ENCODE measurements around the gene NECTIN4. TPM values are rescaled to one million over a fixed set of nuclear protein-coding genes. Genes with fewer than 3 reads are reported as not detected.

Gene NECTIN4
- total RNA-seq, result not detected

GRCh38 chr1:161089251-161089924, at the start of gene NECTIN4:
NECTIN4 (minus strand) TSS chr1:161089558; CDS start chr1:161089296, 262 bp downstream.
- no peak for DNase-seq
- peaks cover 23% of the 10 kb centered on the region for H3K4me1 Mint-ChIP-seq
- no peak within 1 kb of the TSS for H3K27ac Mint-ChIP-seq
- H3K4me3 Mint-ChIP-seq, result no peak within 1 kb of the TSS
- ChIA-PET POLR2A (interaction anchor here (1.3 to 3.3 kb wide), 2 partner anchors 21 to 44 kb away, joined by 5 to 20 read pairs; partner anchors contain the start of genes ARHGAP30 and USF1), CTCF (interaction anchor here (1.9 kb wide), 1 partner anchor 8 kb away, joined by 6 read pairs; the partner anchor contains the start of gene KLHDC9)
- H3K27me3 Mint-ChIP-seq, result peaks cover 2% of the 10 kb centered on the region
- no peaks in the 10 kb centered on the region for H3K36me3 Mint-ChIP-seq (ENCODE audit: low read depth)
- no peaks in the 10 kb centered on the region for H3K9me3 Mint-ChIP-seq

DNA sequence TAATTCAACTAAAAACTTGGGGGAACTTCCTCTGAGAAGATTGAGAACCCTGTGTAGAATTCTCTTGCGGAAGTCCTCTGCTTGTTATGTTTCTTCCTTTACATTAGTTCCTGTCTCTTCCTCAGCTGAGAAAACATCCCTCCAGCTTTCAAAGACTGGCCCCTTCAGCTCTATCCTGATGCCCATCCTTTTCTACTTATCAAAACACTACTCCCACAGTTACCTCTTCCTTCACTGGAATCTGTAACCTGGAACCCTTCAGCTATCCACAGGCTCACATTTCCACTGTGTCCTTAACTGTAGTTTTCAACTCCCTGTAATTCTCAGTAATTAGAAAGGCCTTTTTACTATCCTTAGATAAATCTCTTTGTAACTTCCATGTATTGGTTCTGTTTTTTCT, 49.1 kb upstream of the NECTIN4 start:
- H3K4me1 Mint-ChIP-seq, result peaks cover 9% of the 10 kb centered on the region
- POLR2A ChIA-PET, result interaction anchor here (0.6 to 2.3 kb wide), 4 partner anchors 9 to 41 kb away, joined by 3 to 9 read pairs (median 4); partner anchors contain the start of genes NIT1, PFDN2 and UFC1
- DNase-seq, result no peak
- CTCF ChIA-PET, result interaction anchor here (0.6 to 1.6 kb wide), 13 partner anchors 9 to 463 kb away, joined by 3 to 7 read pairs (median 3); partner anchors contain the start of genes UFC1 and USF1
- H3K27ac Mint-ChIP-seq, result peak overlapping the region; percentile 21
- H3K9me3 Mint-ChIP-seq, result no peaks in the 10 kb centered on the region
- peaks cover 8% of the 10 kb centered on the region for H3K36me3 Mint-ChIP-seq (ENCODE audit: low read depth)
- H3K27me3 Mint-ChIP-seq, result no peaks in the 10 kb centered on the region
- no peak overlapping the region for H3K4me3 Mint-ChIP-seq

- CTCF ChIA-PET, result interaction anchor here (0.6 to 1.6 kb wide), 12 partner anchors 9 to 463 kb away, joined by 3 to 7 read pairs (median 3); partner anchors contain the start of genes UFC1 and USF1
- Mint-ChIP-seq H3K4me1 (peaks cover 9% of the 10 kb centered on the region), H3K9me3 (no peaks in the 10 kb centered on the region), H3K4me3 (no peak overlapping the region), H3K27me3 (no peaks in the 10 kb centered on the region), H3K27ac (no peak overlapping the region), H3K36me3 (ENCODE audit: low read depth) (peaks cover 8% of the 10 kb centered on the region)
- POLR2A ChIA-PET, result interaction anchor here (0.6 to 2.3 kb wide), 5 partner anchors 9 to 301 kb away, joined by 3 to 9 read pairs (median 4); partner anchors contain the start of genes NIT1, PFDN2 and UFC1
- no peak for DNase-seq
Measured at GRCh38 chr1:161137881-161138280, 48.5 kb upstream of the NECTIN4 start.

- ChIA-PET CTCF (interaction anchor here (1.0 to 3.5 kb wide), 12 partner anchors 15 to 406 kb away, joined by 3 to 21 read pairs (median 4); partner anchors contain the start of genes ARHGAP30, KLHDC9, NIT1 and PFDN2), POLR2A (interaction anchor here (0.6 to 4.8 kb wide), 23 partner anchors 9 to 451 kb away, joined by 3 to 45 read pairs (median 4); partner anchors contain the start of genes ARHGAP30, KLHDC9, LY9 and NDUFS2)
- no peak overlapping the region for H3K4me3 Mint-ChIP-seq
- no peaks in the 10 kb centered on the region for H3K9me3 Mint-ChIP-seq
- H3K36me3 Mint-ChIP-seq (ENCODE audit: low read depth), result peaks cover 32% of the 10 kb centered on the region
- H3K27ac Mint-ChIP-seq, result no peak overlapping the region
- H3K4me1 Mint-ChIP-seq, result peaks cover 39% of the 10 kb centered on the region
- no peak for DNase-seq
- no peaks in the 10 kb centered on the region for H3K27me3 Mint-ChIP-seq
Measured at GRCh38 chr1:161133220-161133740, 43.9 kb upstream of the NECTIN4 start.

DNA sequence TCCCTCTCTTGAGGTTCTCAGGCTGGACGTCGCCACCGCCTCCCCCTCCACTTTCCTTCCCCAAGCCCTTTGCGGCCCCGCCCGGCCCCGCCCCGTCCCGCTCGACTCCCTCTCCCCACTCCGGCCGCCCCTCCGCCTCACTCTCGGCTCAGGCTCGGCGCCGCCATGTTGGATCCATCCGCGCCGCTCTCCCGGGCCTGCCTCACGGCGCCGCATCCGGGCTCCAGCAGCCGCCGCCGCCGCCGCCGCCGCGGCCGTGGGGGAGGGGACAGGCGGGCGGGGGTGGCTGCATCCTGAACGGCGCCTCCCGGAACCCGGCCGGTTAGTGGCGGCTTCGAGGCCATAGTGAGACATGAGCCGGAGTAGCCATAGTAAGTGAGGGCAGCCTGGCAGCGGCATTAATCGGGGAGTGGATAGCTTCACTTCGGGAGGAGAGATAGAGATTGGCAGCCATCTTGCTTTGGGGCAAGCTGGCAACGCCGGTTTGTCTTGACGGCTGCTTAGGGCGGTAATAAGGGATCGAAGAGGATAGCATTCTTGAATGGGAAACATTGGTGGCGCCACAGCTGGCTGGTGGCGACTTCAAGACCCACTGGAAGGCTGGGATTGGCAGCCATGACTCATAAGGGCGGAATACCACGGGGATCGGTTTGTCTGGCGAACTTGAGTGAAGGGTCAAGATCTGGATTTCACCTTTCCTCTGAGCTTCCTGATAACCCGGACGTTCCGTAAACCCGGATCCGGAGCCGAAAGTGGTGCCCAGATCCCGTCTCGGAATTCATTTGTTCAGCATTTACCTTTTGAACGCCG, 43.3 kb upstream of the NECTIN4 start, which contains the start of gene DEDD:
Gene DEDD, minus strand, starts transcription at position 258 of the 810 bp plus-strand sequence. CDS start 8,205 bp downstream, outside the sequence.
- H3K27me3 Mint-ChIP-seq, result no peaks in the 10 kb centered on the region
- peaks cover 43% of the 10 kb centered on the region for H3K4me1 Mint-ChIP-seq
- CTCF ChIA-PET, result interaction anchor here (1.0 to 3.5 kb wide), 15 partner anchors 7 to 405 kb away, joined by 3 to 21 read pairs (median 4); partner anchors contain the start of genes ARHGAP30, KLHDC9, NIT1 and PFDN2
- no peaks in the 10 kb centered on the region for H3K9me3 Mint-ChIP-seq
- peaks cover 38% of the 10 kb centered on the region for H3K36me3 Mint-ChIP-seq (ENCODE audit: low read depth)
- no peak within 1 kb of the TSS for H3K4me3 Mint-ChIP-seq
- POLR2A ChIA-PET, result interaction anchor here (0.6 to 4.8 kb wide), 23 partner anchors 10 to 451 kb away, joined by 3 to 45 read pairs (median 4); partner anchors contain the start of genes ARHGAP30, KLHDC9, LY9 and NDUFS2
- peak; percentile 94 for DNase-seq
- no peak within 1 kb of the TSS for H3K27ac Mint-ChIP-seq

DNA sequence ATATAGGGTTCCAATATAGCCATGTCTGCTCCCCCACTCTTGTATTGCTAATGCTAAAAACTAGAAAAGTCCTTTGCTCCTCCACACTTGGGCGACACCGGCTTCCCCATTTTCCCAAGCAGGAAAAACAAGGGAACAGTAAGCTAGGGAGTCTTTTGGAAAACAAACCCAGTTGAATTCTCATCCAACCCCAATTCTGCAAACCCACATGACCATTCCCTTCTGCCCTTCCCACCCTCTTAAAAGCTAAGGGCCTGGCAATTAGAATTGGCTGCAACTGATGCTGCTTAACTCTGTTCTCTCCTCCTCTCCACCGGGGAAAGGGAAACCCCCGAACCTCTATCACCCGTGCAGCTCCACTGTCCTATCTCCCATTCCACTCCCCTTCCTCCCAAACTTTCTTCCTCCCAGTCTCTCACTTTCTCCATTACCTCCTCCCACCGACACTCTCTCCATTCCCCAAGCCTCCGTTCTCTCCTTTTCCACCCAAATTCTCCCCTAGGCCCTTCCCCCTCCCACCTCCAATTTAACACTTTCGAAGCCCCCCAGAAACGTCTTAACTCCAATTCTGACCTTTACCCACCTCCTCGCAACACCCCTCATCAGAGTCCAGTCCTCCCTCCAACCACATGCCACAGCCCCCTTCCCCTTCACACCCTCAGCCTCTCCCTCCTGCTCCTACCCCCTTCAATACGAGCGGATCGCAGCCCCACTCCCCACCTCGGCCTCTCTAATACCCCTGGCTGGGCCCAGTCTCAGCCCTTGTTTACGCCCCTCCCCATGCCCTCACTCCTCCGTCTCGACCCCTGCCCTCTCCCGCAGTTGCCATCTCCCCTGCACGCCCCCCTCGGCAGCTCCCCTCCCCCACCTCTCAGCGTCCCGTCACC, 42.4 kb upstream of the NECTIN4 start:
- no peak overlapping the region for H3K27ac Mint-ChIP-seq
- CTCF ChIA-PET, result interaction anchor here (0.8 to 3.5 kb wide), 15 partner anchors 8 to 250 kb away, joined by 3 to 21 read pairs (median 5); partner anchors contain the start of genes ARHGAP30, KLHDC9, NIT1 and PFDN2
- POLR2A ChIA-PET, result interaction anchor here (0.9 to 4.8 kb wide), 14 partner anchors 11 to 450 kb away, joined by 3 to 45 read pairs (median 4); partner anchors contain the start of genes ARHGAP30, TOMM40L, TSTD1 and UFC1
- no peaks in the 10 kb centered on the region for H3K27me3 Mint-ChIP-seq
- no peak for DNase-seq
- H3K4me1 Mint-ChIP-seq, result peaks cover 52% of the 10 kb centered on the region
- no peaks in the 10 kb centered on the region for H3K9me3 Mint-ChIP-seq
- H3K36me3 Mint-ChIP-seq (ENCODE audit: low read depth), result peaks cover 47% of the 10 kb centered on the region
- H3K4me3 Mint-ChIP-seq, result no peak overlapping the region

GRCh38 chr1:161130266-161130665, 40.9 kb upstream of the NECTIN4 start:
- Mint-ChIP-seq H3K9me3 (no peaks in the 10 kb centered on the region), H3K4me1 (peaks cover 56% of the 10 kb centered on the region), H3K4me3 (no peak overlapping the region), H3K36me3 (ENCODE audit: low read depth) (peaks cover 55% of the 10 kb centered on the region), H3K27ac (peak overlapping the region; percentile 11), H3K27me3 (no peaks in the 10 kb centered on the region)
- no peak for DNase-seq
- ChIA-PET POLR2A (interaction anchor here (0.6 kb wide), 1 partner anchor 33 kb away, joined by 3 read pairs; no protein-coding TSS in a partner anchor), CTCF (interaction anchor here (1.3 to 1.4 kb wide), 2 partner anchors 11 to 36 kb away, joined by 3 read pairs; partner anchors contain the start of gene PPOX)

- DNase-seq, result no peak
- Mint-ChIP-seq H3K4me1 (peaks cover 53% of the 10 kb centered on the region), H3K9me3 (no peaks in the 10 kb centered on the region), H3K27me3 (no peaks in the 10 kb centered on the region), H3K36me3 (ENCODE audit: low read depth) (peaks cover 64% of the 10 kb centered on the region), H3K27ac (peak overlapping the region; percentile 3), H3K4me3 (no peak overlapping the region)
- POLR2A ChIA-PET, result interaction anchor here (1.2 to 1.7 kb wide), 2 partner anchors 11 to 83 kb away, joined by 3 to 12 read pairs; partner anchors contain the start of genes NIT1, PFDN2 and USF1
- CTCF ChIA-PET, result interaction anchor here (0.7 to 1.7 kb wide), 4 partner anchors 11 to 456 kb away, joined by 3 to 7 read pairs (median 4); partner anchors contain the start of genes KLHDC9, NIT1 and PFDN2
Measured at GRCh38 chr1:161128591-161129420, 39.4 kb upstream of the NECTIN4 start.

DNA sequence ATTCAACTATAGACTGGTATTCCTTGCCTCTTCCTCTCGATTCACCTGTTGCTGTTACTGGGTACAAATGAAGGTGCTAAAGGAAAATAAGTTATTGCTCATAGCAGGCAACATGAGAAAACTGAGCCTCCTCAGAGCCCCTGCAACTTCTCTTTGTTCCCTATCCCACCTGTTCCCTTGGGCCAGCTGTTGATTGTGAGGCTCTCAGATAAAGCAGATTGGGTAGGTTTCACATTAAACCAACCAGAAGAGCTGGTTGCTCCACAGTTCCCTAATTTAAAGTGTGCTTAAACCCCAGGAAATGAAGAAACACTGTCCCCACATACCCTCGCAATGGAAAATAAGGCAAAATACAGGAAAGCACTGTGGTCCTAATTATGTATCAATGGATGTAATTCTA, 38.3 kb upstream of the NECTIN4 start:
- no peak for DNase-seq
- Mint-ChIP-seq H3K4me1 (peaks cover 53% of the 10 kb centered on the region), H3K9me3 (no peaks in the 10 kb centered on the region), H3K36me3 (ENCODE audit: low read depth) (peaks cover 75% of the 10 kb centered on the region), H3K27ac (no peak overlapping the region), H3K27me3 (no peaks in the 10 kb centered on the region), H3K4me3 (no peak overlapping the region)
- POLR2A ChIA-PET, result interaction anchor here (1.0 to 1.7 kb wide), 3 partner anchors 9 to 82 kb away, joined by 3 to 12 read pairs (median 3); partner anchors contain the start of genes NIT1, PFDN2, PPOX and USF1
- CTCF ChIA-PET, result interaction anchor here (1.1 to 1.7 kb wide), 2 partner anchors 10 to 292 kb away, joined by 3 to 7 read pairs; partner anchors contain the start of genes NIT1 and PFDN2

DNA sequence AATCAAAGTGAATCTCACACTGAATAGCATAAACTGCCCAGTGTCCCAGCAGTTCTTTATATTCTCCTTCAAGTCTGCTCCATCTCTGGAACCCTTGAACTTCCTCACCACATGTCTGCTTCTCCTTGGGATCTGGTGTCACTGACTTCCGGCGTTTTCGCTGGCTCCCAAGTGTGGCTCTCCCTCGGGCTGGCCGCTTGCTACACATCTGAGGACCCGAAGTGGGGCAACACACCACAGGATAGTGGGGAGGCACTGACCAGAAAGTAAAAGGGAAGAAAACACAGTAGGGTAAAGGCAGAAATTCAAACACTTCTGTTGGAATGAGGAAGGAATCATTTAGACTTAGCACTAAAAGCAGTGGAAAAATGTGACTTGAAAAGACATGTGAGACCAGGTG, 33.6 kb upstream of the NECTIN4 start:
- Mint-ChIP-seq H3K4me3 (no peak overlapping the region), H3K27me3 (no peaks in the 10 kb centered on the region), H3K9me3 (no peaks in the 10 kb centered on the region), H3K27ac (no peak overlapping the region), H3K36me3 (ENCODE audit: low read depth) (peaks cover 80% of the 10 kb centered on the region), H3K4me1 (peaks cover 45% of the 10 kb centered on the region)
- no peak for DNase-seq
- ChIA-PET CTCF (interaction anchor here (0.7 kb wide), 1 partner anchor 58 kb away, joined by 3 read pairs; no protein-coding TSS in a partner anchor), POLR2A (interaction anchor here (1.4 kb wide), 1 partner anchor 77 kb away, joined by 3 read pairs; the partner anchor contains the start of gene USF1)
